OCI-LY3 (cell line): Measurements from ENCODE around the gene LRRC15.

ENCODE experiments used
- H2AFZ ChIP-seq: fragments of 200-600, 300-600 bp; shearing (Covaris generic); 2 replicates; pipeline ENCODE4 v1.6.0; 2014; ENCODE audit warnings: antibody characterized with exemption, low read depth, low read length
- H3K27ac ChIP-seq: fragments of 200-600, 300-600 bp; sonication (generic); 2 replicates; pipeline ENCODE4 v1.5.1; 2014; ENCODE audit warnings: mild to moderate bottlenecking, low read length, moderate library complexity, mixed read lengths
- H3K27me3 ChIP-seq: fragments of 200-600, 300-600 bp; sonication (generic); 2 replicates; pipeline ENCODE4 v1.6.1; 2014; ENCODE audit warnings: low read depth, low read length, mixed read lengths
- H3K36me3 ChIP-seq: fragments of 200-600, 300-600 bp; sonication (generic); replicated peaks from 2 replicates; pipeline ENCODE3; 2014; ENCODE audit warnings: low read depth, low read length, mixed read lengths
- H3K4me1 ChIP-seq: fragments of 300-600, 200-600 bp; sonication (generic); 2 replicates; pipeline ENCODE4 v1.6.1; 2014; ENCODE audit warnings: low read length, mixed read lengths
- H3K4me2 ChIP-seq: fragments of 200-600, 300-600 bp; sonication (generic); 2 replicates; pipeline ENCODE4 v1.6.1; 2014; ENCODE audit warnings: low read length, mixed read lengths
- H3K4me3 ChIP-seq: fragments of 300-600, 200-600 bp; sonication (generic); 2 replicates; pipeline ENCODE4 v1.5.1; 2014; ENCODE audit warnings: antibody characterized with exemption, mild to moderate bottlenecking, low read length, moderate library complexity
- H3K79me2 ChIP-seq: fragments of 300-600, 200-600 bp; shearing (Covaris generic); 2 replicates; pipeline ENCODE4 v1.6.1; 2014; ENCODE audit warnings: mild to moderate bottlenecking, low read length, mixed read lengths
- H3K9ac ChIP-seq: fragments of 300-600, 200-600 bp; shearing (Covaris generic); 2 replicates; pipeline ENCODE4 v1.6.0; 2014; ENCODE audit warnings: mild to moderate bottlenecking, low read length, moderate library complexity
- H3K9me3 ChIP-seq: fragments of 200-600, 300-600 bp; shearing (Covaris generic); 2 replicates; pipeline ENCODE4 v1.6.1; 2014; ENCODE audit warnings: low read length, mixed read lengths; ENCODE audit not compliant: insufficient read depth
- H4K20me1 ChIP-seq: fragments of 200-600, 300-600 bp; sonication (generic); 2 replicates; pipeline ENCODE4 v1.6.1; 2016; ENCODE audit warnings: low read length, mixed read lengths; ENCODE audit not compliant: insufficient read depth
- EZH2phosphoT487 ChIP-seq: fragments of 200-600 bp; shearing (Covaris generic); IDR thresholded peaks from 2 replicates; pipeline ENCODE4 v1.6.1; 2018; ENCODE audit warnings: antibody characterized with exemption, mixed run types, low read depth
- TF ChIP-seq, protein P1 (sequence below): fragments of 200-600, 300-600 bp; sonication (generic); IDR thresholded peaks from 2 replicates; pipeline ENCODE4 v1.5.1; 2014; ENCODE audit warnings: antibody characterized with exemption, low read length, low read depth

LRRC15 gene

DNA sequence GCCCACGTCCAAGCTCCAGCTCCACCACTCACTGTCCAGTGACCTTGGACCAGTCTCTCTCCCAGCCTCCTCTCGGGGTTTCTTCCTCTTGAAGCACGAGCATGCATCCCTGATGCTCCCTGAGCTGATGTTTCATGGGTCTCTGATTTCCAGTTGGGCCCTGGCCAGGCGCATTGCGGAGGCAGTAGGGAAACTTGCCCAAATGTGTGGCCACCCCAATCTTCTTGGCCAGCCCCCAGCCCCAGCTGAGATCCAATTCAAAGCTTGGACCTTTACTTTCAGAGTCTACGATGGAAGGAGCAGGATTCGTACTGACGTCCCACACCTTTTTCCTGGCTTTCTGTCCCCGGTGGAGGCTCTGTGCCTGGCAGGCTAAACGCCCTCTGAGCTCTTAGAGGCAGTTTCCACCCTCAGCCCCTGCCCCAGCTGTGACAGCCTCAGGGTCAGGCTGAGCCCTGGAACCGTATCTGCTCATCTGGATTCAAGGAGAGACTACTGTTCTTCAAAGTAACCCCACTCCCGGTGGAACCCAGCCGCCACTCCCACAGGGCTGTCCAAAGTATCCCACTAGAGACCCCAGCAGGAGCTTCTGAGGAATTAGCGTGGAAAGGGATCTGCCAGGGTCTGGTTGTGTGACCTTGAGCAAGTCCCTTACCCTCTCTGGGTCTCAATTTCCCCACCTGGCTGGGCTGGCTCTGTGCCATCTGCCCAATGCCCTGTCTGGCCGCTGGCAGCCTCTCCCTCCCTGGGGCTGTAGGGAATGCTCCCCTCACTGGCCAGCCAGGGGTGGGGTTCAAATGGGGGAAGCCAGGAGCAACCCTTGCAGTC lies 55.8 kb downstream of the LRRC15 start:
- no peaks in the 10 kb centered on the region for H3K79me2 ChIP-seq
- H3K4me1 ChIP-seq: peaks cover 20% of the 10 kb centered on the region
- H3K4me2 ChIP-seq: no peak overlapping the region
- H4K20me1 ChIP-seq: no peaks in the 10 kb centered on the region
- TF ChIP-seq, protein P1, sequence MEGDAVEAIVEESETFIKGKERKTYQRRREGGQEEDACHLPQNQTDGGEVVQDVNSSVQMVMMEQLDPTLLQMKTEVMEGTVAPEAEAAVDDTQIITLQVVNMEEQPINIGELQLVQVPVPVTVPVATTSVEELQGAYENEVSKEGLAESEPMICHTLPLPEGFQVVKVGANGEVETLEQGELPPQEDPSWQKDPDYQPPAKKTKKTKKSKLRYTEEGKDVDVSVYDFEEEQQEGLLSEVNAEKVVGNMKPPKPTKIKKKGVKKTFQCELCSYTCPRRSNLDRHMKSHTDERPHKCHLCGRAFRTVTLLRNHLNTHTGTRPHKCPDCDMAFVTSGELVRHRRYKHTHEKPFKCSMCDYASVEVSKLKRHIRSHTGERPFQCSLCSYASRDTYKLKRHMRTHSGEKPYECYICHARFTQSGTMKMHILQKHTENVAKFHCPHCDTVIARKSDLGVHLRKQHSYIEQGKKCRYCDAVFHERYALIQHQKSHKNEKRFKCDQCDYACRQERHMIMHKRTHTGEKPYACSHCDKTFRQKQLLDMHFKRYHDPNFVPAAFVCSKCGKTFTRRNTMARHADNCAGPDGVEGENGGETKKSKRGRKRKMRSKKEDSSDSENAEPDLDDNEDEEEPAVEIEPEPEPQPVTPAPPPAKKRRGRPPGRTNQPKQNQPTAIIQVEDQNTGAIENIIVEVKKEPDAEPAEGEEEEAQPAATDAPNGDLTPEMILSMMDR: no peak
- TF ChIP-seq EZH2phosphoT487: no peak
- no peak overlapping the region for H3K4me3 ChIP-seq
- H3K9me3 ChIP-seq: no peaks in the 10 kb centered on the region
- no peak overlapping the region for H2AFZ ChIP-seq
- H3K27me3 ChIP-seq: peaks cover 83% of the 10 kb centered on the region
- H3K9ac ChIP-seq: no peak overlapping the region
- H3K27ac ChIP-seq: no peak overlapping the region
- no peaks in the 10 kb centered on the region for H3K36me3 ChIP-seq

DNA sequence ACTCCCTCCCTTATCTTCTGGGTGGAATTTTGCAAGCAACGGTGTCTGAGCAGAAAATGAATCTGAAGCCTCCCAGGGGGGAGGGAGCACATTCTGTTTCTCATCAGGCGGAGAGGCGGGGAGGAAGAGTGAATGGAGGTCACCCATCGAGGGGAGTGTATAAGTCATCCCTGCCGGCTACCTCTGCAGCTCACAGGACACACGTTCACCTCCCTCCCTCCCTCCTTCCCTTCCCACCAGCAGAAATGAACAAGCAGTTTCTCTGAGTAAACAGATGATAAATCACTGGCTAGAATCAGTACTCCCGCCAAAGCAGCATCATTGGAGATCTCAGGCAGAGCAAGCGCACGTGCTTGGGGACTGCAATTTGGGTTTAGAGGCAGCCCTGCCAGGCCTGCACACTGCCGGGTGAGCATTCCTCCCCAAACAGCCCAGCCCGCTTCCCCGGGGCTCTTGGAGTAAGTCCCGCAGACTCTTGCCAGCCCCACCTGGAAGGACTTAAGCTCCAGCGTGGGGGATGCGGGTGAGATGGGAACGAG lies 56.7 kb downstream of the LRRC15 start:
- Histone ChIP-seq H2AFZ (no peak overlapping the region), H3K4me1 (peaks cover 30% of the 10 kb centered on the region), H3K36me3 (no peaks in the 10 kb centered on the region), H3K27ac (no peak overlapping the region), H3K4me3 (no peak overlapping the region), H3K9me3 (no peaks in the 10 kb centered on the region), H3K79me2 (no peaks in the 10 kb centered on the region), H4K20me1 (no peaks in the 10 kb centered on the region), H3K4me2 (no peak overlapping the region), H3K27me3 (peaks cover 74% of the 10 kb centered on the region), H3K9ac (no peak overlapping the region)
- TF ChIP-seq, protein P1: no peak
- no peak for TF ChIP-seq EZH2phosphoT487

DNA sequence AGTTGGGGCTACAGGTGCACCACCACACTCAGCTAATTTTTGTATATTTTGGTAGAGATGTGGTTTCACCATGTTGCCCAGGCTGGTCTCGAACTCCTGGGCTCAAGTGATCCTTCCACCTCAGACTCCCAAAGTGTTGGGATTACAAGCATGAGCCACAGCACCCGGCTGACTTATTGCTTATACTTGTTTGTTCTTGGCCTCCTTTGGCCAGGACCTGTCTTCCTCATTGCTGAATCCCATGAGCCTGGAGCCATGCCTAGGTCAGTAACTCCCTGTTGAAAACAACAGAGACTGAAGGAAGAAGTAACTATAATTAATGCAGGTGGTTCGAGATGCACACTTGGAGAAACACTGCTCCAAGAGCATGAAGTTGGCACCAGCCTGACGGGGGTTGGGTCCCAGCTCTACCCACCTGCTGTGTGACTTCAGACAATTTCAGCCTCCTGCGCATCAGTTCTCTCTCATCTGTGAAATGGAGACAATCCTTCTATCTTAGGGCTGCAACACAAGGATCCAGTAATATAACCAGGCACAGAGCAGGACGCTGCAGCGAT lies 57.3 kb downstream of the LRRC15 start:
- no peak overlapping the region for H3K27ac ChIP-seq
- peaks cover 68% of the 10 kb centered on the region for H3K27me3 ChIP-seq
- peaks cover 36% of the 10 kb centered on the region for H3K4me1 ChIP-seq

DNA sequence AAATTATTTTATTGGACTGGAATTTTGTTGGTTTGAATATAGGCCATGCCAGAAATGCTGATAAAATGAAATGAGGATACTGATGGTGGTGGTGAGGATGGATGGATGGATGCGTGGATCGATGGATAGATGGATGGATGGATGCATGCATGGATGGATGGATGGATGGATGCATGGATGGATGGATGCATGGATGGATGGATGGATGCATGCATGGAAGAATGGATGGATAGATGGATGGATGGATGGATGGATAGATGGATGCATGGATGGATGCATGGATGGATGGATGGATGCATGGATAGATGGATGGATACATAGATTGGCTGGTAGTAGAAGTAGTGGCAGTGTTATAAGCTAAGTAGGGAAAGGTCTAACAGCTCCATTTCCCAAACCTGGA lies 58.5 kb downstream of the LRRC15 start:
- no peak overlapping the region for H3K4me3 ChIP-seq
- no peaks in the 10 kb centered on the region for H4K20me1 ChIP-seq
- H3K27me3 ChIP-seq: peaks cover 56% of the 10 kb centered on the region
- H3K36me3 ChIP-seq: no peaks in the 10 kb centered on the region
- no peak overlapping the region for H3K4me2 ChIP-seq
- H2AFZ ChIP-seq: no peak overlapping the region
- no peaks in the 10 kb centered on the region for H3K79me2 ChIP-seq
- no peak for TF ChIP-seq EZH2phosphoT487
- TF ChIP-seq, protein P1: no peak
- H3K9ac ChIP-seq: no peak overlapping the region
- peaks cover 48% of the 10 kb centered on the region for H3K4me1 ChIP-seq
- H3K27ac ChIP-seq: no peak overlapping the region
- no peaks in the 10 kb centered on the region for H3K9me3 ChIP-seq

More for the DNA sequence above, 57.3 kb downstream of the LRRC15 start:
- Histone ChIP-seq H4K20me1 (no peaks in the 10 kb centered on the region), H3K9me3 (no peaks in the 10 kb centered on the region), H3K9ac (no peak overlapping the region), H3K79me2 (no peaks in the 10 kb centered on the region), H3K4me3 (no peak overlapping the region), H2AFZ (no peak overlapping the region), H3K36me3 (no peaks in the 10 kb centered on the region), H3K4me2 (no peak overlapping the region)
- TF ChIP-seq, protein P1: no peak
- TF ChIP-seq EZH2phosphoT487: no peak
